IPS-18a (cell line): Measurements from ENCODE around the gene PDGFRA.

Experiments used
- H3K27ac ChIP-seq: one replicate; pipeline ENCODE4 v1.5.1; 2013; ENCODE audit warnings: low read length
- H3K27me3 ChIP-seq: one replicate; pipeline ENCODE4 v1.6.1; 2013; ENCODE audit warnings: mild to moderate bottlenecking, low read length; ENCODE audit not compliant: control insufficient read depth, insufficient read depth
- H3K36me3 ChIP-seq: one replicate; pipeline ENCODE4 v1.6.1; 2013; ENCODE audit warnings: low read depth, low read length; ENCODE audit not compliant: control insufficient read depth
- H3K4me1 ChIP-seq: one replicate; pipeline ENCODE4 v1.6.1; 2013; ENCODE audit warnings: low read depth, low read length; ENCODE audit not compliant: control insufficient read depth
- H3K4me3 ChIP-seq: one replicate; pipeline ENCODE4 v1.5.1; 2013; ENCODE audit warnings: low read length
- H3K9ac ChIP-seq: one replicate; pipeline ENCODE4 v1.6.1; 2013; ENCODE audit warnings: mild to moderate bottlenecking, low read length, moderate library complexity
- H3K9me3 ChIP-seq: one replicate; pipeline ENCODE4 v1.6.1; 2013; ENCODE audit warnings: low read depth, low read length; ENCODE audit not compliant: control insufficient read depth

The PDGFRA gene

DNA sequence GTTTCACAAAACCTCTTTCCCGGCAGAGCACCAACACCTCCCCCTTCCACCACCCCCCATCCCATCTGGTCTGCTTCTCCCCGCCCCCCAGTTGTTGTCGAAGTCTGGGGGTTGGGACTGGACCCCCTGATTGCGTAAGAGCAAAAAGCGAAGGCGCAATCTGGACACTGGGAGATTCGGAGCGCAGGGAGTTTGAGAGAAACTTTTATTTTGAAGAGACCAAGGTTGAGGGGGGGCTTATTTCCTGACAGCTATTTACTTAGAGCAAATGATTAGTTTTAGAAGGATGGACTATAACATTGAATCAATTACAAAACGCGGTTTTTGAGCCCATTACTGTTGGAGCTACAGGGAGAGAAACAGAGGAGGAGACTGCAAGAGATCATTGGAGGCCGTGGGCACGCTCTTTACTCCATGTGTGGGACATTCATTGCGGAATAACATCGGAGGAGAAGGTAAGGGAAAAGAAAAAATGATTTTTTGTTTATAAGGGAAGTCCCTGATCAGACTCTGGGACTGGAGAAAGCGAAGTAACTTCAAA is at the start of gene PDGFRA:
TSS of gene PDGFRA (plus strand) at position 333 of the 541 bp plus-strand sequence. CDS start 29,476 bp downstream, outside the sequence.
- H3K27me3 ChIP-seq: peaks cover 95% of the 10 kb centered on the region
- no peaks in the 10 kb centered on the region for H3K9me3 ChIP-seq
- peaks cover 39% of the 10 kb centered on the region for H3K4me1 ChIP-seq
- peak within 1 kb of the TSS; percentile 70 for H3K4me3 ChIP-seq
- H3K27ac ChIP-seq: no peak within 1 kb of the TSS
- H3K36me3 ChIP-seq: no peaks in the 10 kb centered on the region
- H3K9ac ChIP-seq: no peak within 1 kb of the TSS

GRCh38 chr4:54184581-54184980 is 44.5 kb upstream of the PDGFRA start:
- no peaks in the 10 kb centered on the region for H3K9me3 ChIP-seq
- H3K9ac ChIP-seq: no peak overlapping the region
- H3K27me3 ChIP-seq: no peaks in the 10 kb centered on the region
- no peaks in the 10 kb centered on the region for H3K36me3 ChIP-seq
- H3K27ac ChIP-seq: no peak overlapping the region
- no peak overlapping the region for H3K4me3 ChIP-seq
- no peaks in the 10 kb centered on the region for H3K4me1 ChIP-seq

DNA sequence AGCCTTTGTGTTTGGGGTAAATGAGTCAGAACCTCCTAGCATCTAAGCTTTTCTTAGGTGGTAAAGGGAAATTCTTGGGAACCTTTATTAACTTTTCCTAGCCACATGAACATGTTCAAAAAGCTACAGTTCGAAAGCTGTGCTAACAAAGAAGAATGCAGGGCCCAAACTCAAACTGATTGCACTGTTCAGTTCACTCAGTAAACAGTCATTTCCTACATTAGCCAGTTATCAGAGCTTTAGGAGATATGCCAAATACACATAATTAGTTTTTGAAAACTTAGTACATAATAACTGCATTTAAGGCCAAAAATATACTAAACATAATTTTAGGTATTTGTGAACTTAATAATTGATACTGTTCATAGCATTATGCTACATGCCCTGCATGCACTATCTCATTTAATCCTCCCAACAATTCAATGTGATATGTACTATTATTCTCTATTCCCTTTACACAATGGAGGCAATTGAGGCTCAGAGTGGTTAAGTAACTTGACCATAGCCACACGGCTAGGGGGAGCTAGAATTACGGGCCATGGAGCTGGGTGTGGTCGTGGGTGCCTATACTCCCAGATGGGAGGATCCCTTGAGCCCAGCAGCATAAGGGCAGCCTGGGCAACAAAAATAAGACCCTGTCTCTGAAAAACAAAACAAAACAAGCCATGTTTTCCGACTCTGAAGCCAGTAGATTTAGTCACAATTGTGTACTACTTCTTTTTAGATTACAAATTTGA is 43.9 kb upstream of the PDGFRA start:
- Histone ChIP-seq H3K27me3 (no peaks in the 10 kb centered on the region), H3K9ac (no peak overlapping the region), H3K9me3 (no peaks in the 10 kb centered on the region), H3K36me3 (no peaks in the 10 kb centered on the region), H3K4me1 (no peaks in the 10 kb centered on the region), H3K27ac (no peak overlapping the region), H3K4me3 (no peak overlapping the region)

DNA sequence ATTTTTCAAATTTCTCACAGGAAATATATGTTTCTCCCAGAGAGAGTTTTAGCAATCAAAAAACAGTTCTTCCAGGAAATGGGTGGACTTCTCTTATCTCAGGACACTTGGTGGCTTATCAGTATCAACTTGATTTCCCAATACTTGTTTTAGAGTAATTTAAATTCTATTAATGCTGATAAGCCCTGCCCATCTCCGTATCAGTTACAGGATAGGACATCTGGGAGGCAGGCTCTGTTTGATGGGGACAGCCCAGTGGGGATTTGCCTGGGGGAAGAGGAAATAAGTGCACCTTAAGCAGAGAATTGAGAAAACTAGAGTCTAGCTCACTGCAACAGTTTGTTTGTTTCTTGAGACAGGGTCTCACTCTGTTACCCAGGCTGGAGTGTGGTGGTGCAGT is 43.2 kb upstream of the PDGFRA start:
- no peak overlapping the region for H3K9ac ChIP-seq
- no peak overlapping the region for H3K4me3 ChIP-seq
- H3K27me3 ChIP-seq: no peaks in the 10 kb centered on the region
- H3K4me1 ChIP-seq: no peaks in the 10 kb centered on the region
- H3K27ac ChIP-seq: no peak overlapping the region
- H3K36me3 ChIP-seq: no peaks in the 10 kb centered on the region
- no peaks in the 10 kb centered on the region for H3K9me3 ChIP-seq

GRCh38 chr4:54186371-54186770 is 42.7 kb upstream of the PDGFRA start:
- Histone ChIP-seq H3K36me3 (no peaks in the 10 kb centered on the region), H3K9me3 (no peaks in the 10 kb centered on the region), H3K27me3 (no peaks in the 10 kb centered on the region), H3K4me3 (no peak overlapping the region), H3K9ac (no peak overlapping the region), H3K27ac (no peak overlapping the region), H3K4me1 (no peaks in the 10 kb centered on the region)

DNA sequence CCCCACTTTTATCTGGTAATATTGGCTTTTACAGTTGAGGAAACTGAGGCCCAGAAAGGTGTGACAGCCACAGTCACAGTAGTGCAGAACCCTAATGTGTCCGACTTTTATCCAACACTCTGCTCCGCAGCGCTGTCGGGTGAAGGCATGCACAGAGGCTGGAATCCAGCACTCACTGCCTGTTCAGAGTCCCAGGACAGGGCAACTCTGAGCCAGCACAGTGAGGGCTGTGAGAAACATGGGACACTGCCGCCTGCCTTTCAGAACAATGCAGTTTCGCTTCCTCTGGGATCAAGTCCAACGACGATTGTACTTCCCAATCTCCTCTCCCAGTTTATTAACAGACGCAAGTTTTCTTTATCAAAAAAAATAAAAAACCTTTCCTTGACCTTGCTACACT is 41.9 kb upstream of the PDGFRA start:
- no peak overlapping the region for H3K4me3 ChIP-seq
- no peaks in the 10 kb centered on the region for H3K4me1 ChIP-seq
- no peak overlapping the region for H3K9ac ChIP-seq
- H3K27ac ChIP-seq: no peak overlapping the region
- no peaks in the 10 kb centered on the region for H3K27me3 ChIP-seq
- no peaks in the 10 kb centered on the region for H3K9me3 ChIP-seq
- H3K36me3 ChIP-seq: no peaks in the 10 kb centered on the region

GRCh38 chr4:54189140-54189539 is 40.0 kb upstream of the PDGFRA start:
- no peak overlapping the region for H3K9ac ChIP-seq
- H3K27ac ChIP-seq: no peak overlapping the region
- H3K4me1 ChIP-seq: no peaks in the 10 kb centered on the region
- H3K27me3 ChIP-seq: no peaks in the 10 kb centered on the region
- H3K9me3 ChIP-seq: no peaks in the 10 kb centered on the region
- no peaks in the 10 kb centered on the region for H3K36me3 ChIP-seq
- H3K4me3 ChIP-seq: no peak overlapping the region

- Histone ChIP-seq H3K4me3 (no peak overlapping the region), H3K27ac (no peak overlapping the region), H3K36me3 (no peaks in the 10 kb centered on the region), H3K4me1 (no peaks in the 10 kb centered on the region), H3K9ac (no peak overlapping the region), H3K27me3 (no peaks in the 10 kb centered on the region), H3K9me3 (no peaks in the 10 kb centered on the region)
Observed at GRCh38 chr4:54192811-54193210, 36.3 kb upstream of the PDGFRA start.

DNA sequence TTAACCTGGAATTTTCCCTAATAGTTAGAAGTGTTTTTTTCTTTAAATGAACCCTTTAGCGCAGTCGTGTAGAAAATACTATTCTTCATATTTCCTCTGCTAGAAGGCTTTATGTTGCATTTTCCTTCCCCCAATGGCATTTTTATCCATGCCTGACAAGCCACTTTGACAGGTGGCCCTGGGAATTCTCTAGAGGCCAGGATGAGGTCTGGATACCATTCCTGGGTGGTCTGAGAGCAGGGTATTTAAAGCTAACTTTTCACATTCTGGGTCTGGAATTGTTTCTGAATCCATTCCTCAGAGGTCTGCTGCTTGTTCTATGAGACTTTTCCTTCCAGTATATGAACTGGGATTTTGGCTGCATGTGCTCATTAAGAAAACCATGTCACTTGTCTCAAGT is 31.2 kb upstream of the PDGFRA start:
- H3K4me1 ChIP-seq: no peaks in the 10 kb centered on the region
- H3K4me3 ChIP-seq: no peak overlapping the region
- no peak overlapping the region for H3K27ac ChIP-seq
- H3K27me3 ChIP-seq: no peaks in the 10 kb centered on the region
- H3K9ac ChIP-seq: no peak overlapping the region
- no peaks in the 10 kb centered on the region for H3K36me3 ChIP-seq
- H3K9me3 ChIP-seq: no peaks in the 10 kb centered on the region

DNA sequence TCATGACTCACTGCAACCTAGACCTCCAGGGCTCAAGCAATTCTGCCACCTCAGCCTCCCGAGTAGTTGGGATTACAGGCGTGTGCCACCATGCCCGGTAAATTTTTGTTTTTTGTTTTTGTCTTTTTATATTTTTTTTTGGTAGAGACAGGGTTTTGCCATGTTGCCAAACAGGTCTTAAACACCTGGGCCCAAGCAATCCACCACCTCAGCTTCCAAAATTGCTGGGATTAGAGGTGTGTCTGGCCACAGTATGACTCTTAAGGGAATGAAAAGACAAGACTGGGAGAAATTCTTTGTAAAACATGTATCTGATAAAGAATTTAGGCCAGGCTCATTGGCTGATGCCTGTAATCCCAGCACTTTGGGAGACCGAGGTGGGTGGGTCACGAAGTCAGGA is 29.2 kb upstream of the PDGFRA start:
- Histone ChIP-seq H3K9me3 (no peaks in the 10 kb centered on the region), H3K4me1 (no peaks in the 10 kb centered on the region), H3K27ac (no peak overlapping the region), H3K9ac (no peak overlapping the region), H3K36me3 (no peaks in the 10 kb centered on the region), H3K4me3 (no peak overlapping the region), H3K27me3 (no peaks in the 10 kb centered on the region)

GRCh38 chr4:54209617-54210016 is 19.5 kb upstream of the PDGFRA start:
- Histone ChIP-seq H3K36me3 (no peaks in the 10 kb centered on the region), H3K27ac (no peak overlapping the region), H3K9me3 (no peaks in the 10 kb centered on the region), H3K27me3 (no peaks in the 10 kb centered on the region), H3K4me1 (no peaks in the 10 kb centered on the region), H3K9ac (no peak overlapping the region), H3K4me3 (no peak overlapping the region)

GRCh38 chr4:54213001-54213400 is 16.1 kb upstream of the PDGFRA start:
- Histone ChIP-seq H3K27me3 (peaks cover 10% of the 10 kb centered on the region), H3K36me3 (no peaks in the 10 kb centered on the region), H3K27ac (no peak overlapping the region), H3K9me3 (no peaks in the 10 kb centered on the region), H3K4me3 (no peak overlapping the region), H3K9ac (no peak overlapping the region), H3K4me1 (no peaks in the 10 kb centered on the region)
